ENCODE measurements around the gene PABPC4L. TPM values are rescaled to one million over a fixed set of nuclear protein-coding genes. Genes with fewer than 3 reads are reported as not detected.
A peak's percentile ranks its signal among the peaks of the same experiment; 100 is the strongest.
"Not testable (repeated sequence)": the region's sequence is repeated elsewhere in the genome, so short reads cannot be mapped to it uniquely, and the experiment has no call there.

Gene PABPC4L
- 1 to 10 TPM in 6 of 8 experiments, under 1 TPM in 2; 0.15 to 4.5 (median 1.3) TPM for total RNA-seq

DNA sequence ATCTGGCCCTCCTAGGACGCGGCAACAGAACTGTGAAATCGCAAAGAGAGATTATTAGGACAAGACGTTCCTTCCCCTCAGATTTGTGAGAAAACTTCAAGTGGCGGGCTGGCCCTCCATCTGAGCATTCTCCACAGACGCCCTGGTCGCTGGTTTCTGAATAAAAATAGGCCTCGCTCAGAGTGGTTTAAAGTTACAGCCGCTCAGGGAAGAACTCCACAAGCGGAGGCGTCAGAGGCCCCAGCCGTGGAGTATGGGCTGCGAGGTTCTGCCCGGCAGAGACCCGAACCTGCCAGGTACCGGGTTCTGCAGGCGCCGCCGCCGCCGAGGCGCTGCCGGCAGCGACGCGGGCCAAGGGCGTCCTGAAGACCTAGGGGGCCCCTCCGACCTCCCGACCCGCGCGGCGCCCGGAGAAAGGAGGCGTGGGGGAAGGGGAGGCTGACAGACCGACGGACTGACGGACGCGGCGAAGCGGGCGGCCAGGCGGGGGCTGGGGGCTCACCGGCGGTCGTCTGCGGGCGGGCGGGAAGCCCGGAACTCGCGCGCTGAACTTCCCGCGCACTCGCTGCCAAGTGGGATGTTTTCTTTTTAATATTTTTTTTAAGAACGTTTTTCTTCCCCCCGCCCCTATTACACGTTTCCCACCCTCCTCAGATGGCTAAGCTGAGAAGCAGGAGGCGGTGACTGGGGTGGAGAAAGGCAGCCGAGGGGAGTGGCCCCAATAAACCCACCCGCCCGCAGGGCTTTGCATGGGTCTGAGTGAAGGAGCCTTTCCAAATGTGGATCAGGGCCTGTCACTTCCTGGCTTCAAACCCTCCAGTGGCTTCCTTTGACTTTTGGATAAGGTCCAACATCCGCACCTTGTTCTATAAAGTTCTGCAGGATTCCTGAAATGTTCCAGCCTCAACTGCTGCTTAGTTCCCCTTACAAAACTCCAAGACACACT is at the start of gene PABPC4L:
PABPC4L (minus strand) TSS at position 574 of the 946 bp plus-strand sequence. CDS start 770 bp downstream, outside the sequence.
- 0 to 70% (median 20%) methylated on average over 1 to 11 of the region's 65 CpGs; no CpG with 5 or more reads in 4 of the 10 experiments for WGBS, 10 experiments
- no peak within 1 kb of the TSS for H3K27ac ChIP-seq
- peak in 7 of 8 experiments; percentile 41 to 96 (median 73) for ATAC-seq (replicated peaks in 6 of 8)
- peaks cover 0 to 5% of the 10 kb centered on the region in 2 donors for H3K4me1 ChIP-seq (replicated peaks in 1 of 2)
- in situ Hi-C loops (cut with MboI; ENCODE audit: low pct_unique_long_range_greater_than_20kb in 2 of 9, low sequenced_read_pairs in 9 of 9, unreplicated experiment in 9 of 9): no loop called here
- peak within 1 kb of the TSS; percentile 29 to 41 (median 35) for H3K4me3 ChIP-seq

DNA sequence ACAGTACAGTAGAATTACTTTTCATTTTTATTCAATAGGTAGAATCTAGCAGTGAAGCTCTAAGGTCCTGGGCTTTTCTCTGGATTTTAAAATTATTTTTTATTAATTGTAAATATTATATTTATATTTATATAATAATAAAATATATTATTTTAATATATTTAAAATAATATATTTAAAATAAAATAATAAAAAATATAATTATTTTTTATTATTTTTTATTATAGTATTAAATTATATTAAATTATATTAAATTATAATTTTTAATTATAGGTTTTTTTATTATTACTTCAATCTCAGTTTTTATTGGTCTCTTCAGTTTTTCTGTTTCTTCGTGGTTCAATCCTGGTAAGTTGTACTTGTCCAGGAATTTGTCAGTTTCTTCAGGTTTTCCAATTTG is 49.7 kb upstream of the PABPC4L start:
- no peak overlapping the region for H3K27ac ChIP-seq
- in situ Hi-C loops (cut with MboI; ENCODE audit: low pct_unique_long_range_greater_than_20kb in 2 of 9, low sequenced_read_pairs in 9 of 9, unreplicated experiment in 9 of 9): no loop called here
- no peak overlapping the region for H3K4me3 ChIP-seq
- ATAC-seq (replicated peaks in 6 of 8): no peak
- H3K4me1 ChIP-seq (replicated peaks in 1 of 2): no peaks in the 10 kb centered on the region
- 0 to 100% (median 72%) methylated on average over 1 of the region's 1 CpG; no CpG with 5 or more reads in 1 of the 10 experiments for WGBS, 10 experiments

DNA sequence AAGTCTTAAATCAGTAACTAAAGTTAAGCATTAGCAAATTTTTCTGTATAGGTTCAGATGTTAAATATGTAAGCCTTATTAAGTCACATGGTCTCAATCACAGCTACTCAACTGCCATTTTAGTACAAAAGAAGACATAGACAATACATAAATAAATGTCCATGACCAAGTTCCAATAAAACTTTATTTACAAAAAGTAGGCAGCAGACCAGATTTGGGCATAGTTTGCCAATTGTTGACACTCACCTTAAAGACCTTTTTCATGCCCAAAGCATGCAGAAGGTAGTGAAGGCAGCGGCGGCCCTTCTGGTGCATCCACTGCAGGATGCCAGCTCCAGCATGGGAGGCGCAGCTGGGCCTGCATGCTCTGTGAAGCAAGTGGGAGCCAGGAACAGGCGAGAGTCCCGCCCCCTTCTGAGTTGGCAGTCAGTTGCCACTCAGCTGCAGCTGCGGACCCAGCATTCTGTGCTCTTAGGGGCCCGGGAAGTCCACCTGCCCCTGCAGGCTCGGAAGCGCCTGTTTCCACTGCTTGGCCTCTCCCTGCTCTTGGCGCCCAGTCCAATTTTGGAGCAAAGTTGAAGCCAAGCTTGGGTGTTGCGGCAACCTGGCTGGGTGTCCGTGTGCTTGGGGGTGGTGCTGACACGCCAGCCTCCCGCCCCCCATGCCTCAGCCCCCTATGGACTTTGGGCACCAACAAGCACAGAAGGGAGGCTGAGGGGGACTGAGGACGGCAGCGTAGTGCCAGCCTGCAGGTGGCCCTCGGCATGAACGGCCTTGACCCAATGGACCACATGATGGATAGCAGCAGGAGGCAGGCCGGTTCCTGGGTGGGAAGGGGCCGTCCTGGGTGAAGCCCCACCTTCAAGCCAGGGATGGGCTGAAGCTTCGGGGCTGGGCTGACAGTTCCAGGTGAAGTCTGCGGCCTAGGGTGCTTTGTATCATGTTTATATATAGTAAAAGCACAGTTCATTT is 42.4 kb upstream of the PABPC4L start:
- in situ Hi-C loops (cut with MboI; ENCODE audit: low pct_unique_long_range_greater_than_20kb in 2 of 9, low sequenced_read_pairs in 9 of 9, unreplicated experiment in 9 of 9): no loop called here
- Histone ChIP-seq H3K4me1 (replicated peaks in 1 of 2) (no peaks in the 10 kb centered on the region), H3K27ac (no peak overlapping the region), H3K4me3 (no peak overlapping the region)
- WGBS, 10 experiments: 20 to 100% (median 93%) methylated on average over 1 to 5 of the region's 22 CpGs; no CpG with 5 or more reads in 1 of the 10 experiments
- ATAC-seq (replicated peaks in 6 of 8): no peak

DNA sequence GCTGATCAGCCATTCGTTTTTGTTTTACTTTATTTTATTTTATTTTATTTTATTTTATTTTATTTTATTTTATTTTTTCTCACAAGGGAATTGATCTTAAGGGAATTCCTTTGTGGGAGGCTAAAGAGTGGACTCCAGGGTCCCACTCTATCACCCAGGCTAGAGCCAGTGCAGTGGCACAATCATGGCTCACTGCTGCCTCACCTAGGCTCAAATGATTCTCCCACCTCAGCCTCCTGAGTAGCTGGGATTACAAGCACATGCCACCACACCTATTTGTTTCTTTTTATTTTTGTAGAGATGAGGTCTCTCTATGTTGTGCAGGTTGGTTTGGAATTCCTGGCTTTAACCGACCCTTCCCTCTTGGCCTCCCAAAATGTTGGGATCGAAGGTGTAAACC is 17.5 kb upstream of the PABPC4L start:
- WGBS, 10 experiments: 0 to 96% (median 64%) methylated on average over 1 to 3 of the region's 3 CpGs

DNA sequence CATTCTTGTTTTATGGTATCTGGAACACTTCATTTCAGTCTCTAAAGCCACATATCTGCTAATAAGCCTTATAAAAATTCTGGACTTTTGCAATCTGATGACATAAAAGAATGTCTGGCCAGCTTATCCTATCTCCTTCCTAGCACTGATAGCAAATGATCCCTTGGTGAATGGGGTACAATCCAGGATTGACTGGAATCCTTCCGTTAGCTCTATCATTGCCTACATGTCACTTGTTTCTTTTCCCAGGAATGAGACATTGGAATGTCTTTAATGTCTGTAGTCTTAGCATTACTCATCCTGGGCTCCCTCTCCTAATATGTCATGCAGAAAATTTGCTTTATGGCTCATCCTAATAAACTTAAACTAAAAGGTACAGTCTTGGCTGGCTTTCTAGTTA is 14.8 kb upstream of the PABPC4L start:
- H3K4me3 ChIP-seq: no peak overlapping the region
- peak in 1 of 8 experiments; percentile 17 for ATAC-seq (replicated peaks in 6 of 8)
- H3K4me1 ChIP-seq (replicated peaks in 1 of 2): no peaks in the 10 kb centered on the region
- H3K27ac ChIP-seq: no peak overlapping the region
- WGBS, 10 experiments: 0 to 100% (median 86%) methylated on average over 1 of the region's 1 CpG; no CpG with 5 or more reads in 3 of the 10 experiments
- in situ Hi-C loops (cut with MboI; ENCODE audit: low pct_unique_long_range_greater_than_20kb in 2 of 9, low sequenced_read_pairs in 9 of 9, unreplicated experiment in 9 of 9): no loop called here

More for the DNA sequence above, 17.5 kb upstream of the PABPC4L start:
- Histone ChIP-seq H3K27ac (no peak overlapping the region), H3K4me1 (replicated peaks in 1 of 2) (peaks cover 0 to 4% of the 10 kb centered on the region in 2 donors), H3K4me3 (no peak overlapping the region)
- ATAC-seq (replicated peaks in 6 of 8): no peak
- in situ Hi-C loops (cut with MboI; ENCODE audit: low pct_unique_long_range_greater_than_20kb in 2 of 9, low sequenced_read_pairs in 9 of 9, unreplicated experiment in 9 of 9): no loop called here

DNA sequence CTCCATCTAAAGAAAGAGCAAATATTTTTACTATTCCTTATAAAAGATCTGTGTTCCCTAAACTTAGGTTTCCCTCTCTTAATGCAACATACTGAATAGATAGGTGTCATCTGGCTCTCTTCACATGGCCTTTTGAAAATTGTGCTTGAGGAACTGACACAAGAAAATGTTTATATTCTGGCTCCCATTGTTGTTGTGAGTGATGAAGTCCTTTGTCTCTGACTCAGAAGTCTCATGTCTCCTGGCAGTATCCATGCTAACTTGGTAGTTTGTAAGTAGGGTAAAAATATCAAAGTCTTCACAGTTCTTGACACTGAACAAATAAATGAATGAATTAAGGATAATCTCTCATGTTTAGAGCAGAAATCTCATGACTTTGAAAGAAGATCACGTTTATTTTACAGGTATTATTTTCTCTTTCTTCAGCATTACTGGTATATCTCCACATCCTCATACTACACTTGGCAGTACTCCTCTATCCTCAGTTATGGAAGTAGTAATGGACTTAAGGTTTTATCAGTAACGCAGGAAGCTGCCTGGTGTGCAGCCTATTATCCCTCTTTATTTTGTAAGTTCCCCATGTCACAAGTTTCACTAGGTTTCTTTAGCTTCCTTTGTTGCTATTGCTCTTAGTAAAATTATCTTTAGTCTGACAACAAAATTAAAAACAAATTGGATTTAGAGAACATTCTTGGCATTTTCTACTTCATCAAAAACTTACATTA is 14.2 kb upstream of the PABPC4L start:
- no peak overlapping the region for H3K27ac ChIP-seq
- no peak overlapping the region for H3K4me3 ChIP-seq
- ATAC-seq (replicated peaks in 6 of 8): peak in 2 of 8 experiments; percentile 9 to 91
- in situ Hi-C loops (cut with MboI; ENCODE audit: low pct_unique_long_range_greater_than_20kb in 2 of 9, low sequenced_read_pairs in 9 of 9, unreplicated experiment in 9 of 9): no loop called here
- no peaks in the 10 kb centered on the region for H3K4me1 ChIP-seq (replicated peaks in 1 of 2)
- WGBS, 10 experiments: 0 to 76% (median 44%) methylated on average over 1 to 2 of the region's 2 CpGs; no CpG with 5 or more reads in 2 of the 10 experiments

DNA sequence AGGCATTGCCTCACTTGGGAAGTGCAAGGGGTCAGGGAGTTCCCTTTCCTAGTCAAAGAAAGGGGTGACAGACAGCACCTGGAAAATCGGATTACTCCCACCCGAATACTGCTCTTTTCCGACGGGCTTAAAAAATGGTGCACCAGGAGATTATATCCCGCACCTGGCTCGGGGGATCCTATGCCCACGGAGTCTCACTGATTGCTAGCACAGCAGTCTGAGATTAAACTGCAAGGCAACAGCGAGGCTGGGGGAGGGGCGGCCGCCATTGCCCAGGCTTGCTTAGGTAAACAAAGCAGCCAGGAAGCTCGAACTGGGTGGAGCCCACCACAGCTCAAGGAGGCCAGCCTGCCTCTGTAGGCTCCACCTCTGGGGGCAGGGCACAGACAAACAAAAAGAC is 6.4 kb upstream of the PABPC4L start:
- H3K4me1 ChIP-seq (replicated peaks in 1 of 2); in situ Hi-C loops (cut with MboI; ENCODE audit: low pct_unique_long_range_greater_than_20kb in 2 of 9, low sequenced_read_pairs in 9 of 9, unreplicated experiment in 9 of 9); H3K27ac ChIP-seq; ATAC-seq (replicated peaks in 6 of 8); H3K4me3 ChIP-seq: not testable (repeated sequence)
- 88 to 100% (median 100%) methylated on average over 1 to 6 of the region's 11 CpGs; no CpG with 5 or more reads in 5 of the 10 experiments for whole genome bisulfite sequencing, 10 experiments

DNA sequence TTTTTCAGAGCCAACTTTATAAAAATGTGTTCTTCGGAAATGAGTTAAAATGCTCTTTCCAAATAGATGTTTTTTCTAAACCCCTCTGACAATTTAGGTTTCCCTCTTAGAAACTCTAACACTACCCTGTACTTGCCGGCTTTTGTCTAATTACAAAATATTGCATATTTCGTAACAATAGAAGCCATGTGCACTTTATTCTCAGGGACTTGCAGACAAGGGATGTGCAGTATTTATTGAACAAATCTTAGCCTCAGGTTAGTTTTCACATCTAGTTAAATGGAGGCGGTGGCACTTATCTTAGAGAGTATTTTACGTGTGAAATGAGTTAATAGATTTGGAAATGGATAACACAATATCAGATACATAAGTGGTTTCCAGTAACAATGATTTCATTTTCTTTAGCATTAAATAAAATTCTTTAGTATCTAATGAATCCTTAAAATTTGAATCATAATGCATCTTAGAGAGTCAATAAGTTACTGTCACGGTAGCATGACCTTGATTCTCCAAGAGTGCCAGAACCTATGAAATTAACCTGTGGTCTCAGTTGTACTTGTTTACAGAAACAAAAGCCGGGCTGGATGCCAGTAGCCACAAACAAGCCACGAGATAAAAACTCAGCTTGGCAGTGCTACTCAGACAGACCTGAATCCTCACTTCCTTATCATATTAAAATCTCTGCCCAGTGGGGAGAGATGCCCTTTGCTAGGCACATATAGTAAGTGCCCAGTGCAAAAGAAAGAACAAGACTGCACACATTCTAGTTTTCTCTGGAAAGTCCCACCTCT is 772 bp upstream of the PABPC4L start:
- Histone ChIP-seq H3K4me3 (no peak overlapping the region), H3K27ac (no peak overlapping the region), H3K4me1 (replicated peaks in 1 of 2) (peaks cover 0 to 5% of the 10 kb centered on the region in 2 donors)
- ATAC-seq (replicated peaks in 6 of 8): no peak
- WGBS, 10 experiments: 10 to 100% (median 87%) methylated on average over 4 to 8 of the region's 8 CpGs
- in situ Hi-C loops (cut with MboI; ENCODE audit: low pct_unique_long_range_greater_than_20kb in 2 of 9, low sequenced_read_pairs in 9 of 9, unreplicated experiment in 9 of 9): no loop called here

DNA sequence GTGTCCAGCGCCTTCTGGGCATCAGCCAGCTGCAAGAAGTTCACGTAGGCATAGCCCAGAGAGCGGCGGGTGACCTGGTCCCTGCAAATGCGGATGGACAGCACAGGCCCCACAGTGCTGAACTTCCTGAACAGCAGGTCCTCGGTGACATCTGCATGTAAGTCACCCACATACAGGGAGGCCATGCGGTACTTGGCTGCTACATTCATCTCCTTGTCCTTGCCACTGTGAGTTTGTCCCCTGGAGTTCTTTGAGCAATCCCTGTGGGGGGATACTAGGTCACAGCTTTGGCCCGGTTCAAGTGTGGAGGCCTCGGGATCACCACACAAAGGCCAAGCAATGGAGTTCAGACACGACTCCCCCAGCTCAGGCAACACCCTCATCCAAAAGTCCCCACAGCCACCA is 776 bp downstream of the PABPC4L start:
- WGBS, 10 experiments: 51 to 100% (median 60%) methylated on average over 1 to 8 of the region's 10 CpGs; no CpG with 5 or more reads in 5 of the 10 experiments
- Histone ChIP-seq H3K27ac (no peak overlapping the region), H3K4me3 (peak overlapping the region in 2 of 5 donors; percentile 31 to 38), H3K4me1 (replicated peaks in 1 of 2) (peaks cover 0 to 5% of the 10 kb centered on the region in 2 donors)
- peak in 4 of 8 experiments; percentile 3 to 57 (median 33) for ATAC-seq (replicated peaks in 6 of 8)
- in situ Hi-C loops (cut with MboI; ENCODE audit: low pct_unique_long_range_greater_than_20kb in 2 of 9, low sequenced_read_pairs in 9 of 9, unreplicated experiment in 9 of 9): no loop called here

DNA sequence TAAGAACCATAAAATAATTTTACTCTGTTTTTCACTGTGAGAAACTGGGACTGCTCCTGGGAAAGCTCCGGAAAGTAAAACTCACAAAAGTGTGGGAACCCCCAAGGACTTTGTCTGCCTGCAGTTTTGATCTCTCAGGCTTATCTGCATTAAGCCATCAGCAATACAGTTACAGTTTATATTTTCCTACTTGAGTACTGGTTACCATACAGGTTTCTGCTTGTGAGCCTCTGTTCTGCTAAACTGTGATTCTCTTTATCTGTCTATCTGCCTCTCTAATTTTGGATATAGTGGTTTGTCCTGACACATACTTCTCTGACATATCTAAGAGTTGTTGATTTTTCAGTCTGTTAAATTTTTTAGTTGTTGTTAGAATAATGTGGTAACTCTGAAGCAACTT is 11.6 kb downstream of the PABPC4L start:
- no peak overlapping the region for H3K4me3 ChIP-seq
- no peaks in the 10 kb centered on the region for H3K4me1 ChIP-seq (replicated peaks in 1 of 2)
- H3K27ac ChIP-seq: no peak overlapping the region
- in situ Hi-C loops (cut with MboI; ENCODE audit: low pct_unique_long_range_greater_than_20kb in 2 of 9, low sequenced_read_pairs in 9 of 9, unreplicated experiment in 9 of 9): no loop called here
- WGBS, 10 experiments: 40 to 100% (median 63%) methylated on average over 1 of the region's 1 CpG; no CpG with 5 or more reads in 5 of the 10 experiments
- no peak for ATAC-seq (replicated peaks in 6 of 8)

DNA sequence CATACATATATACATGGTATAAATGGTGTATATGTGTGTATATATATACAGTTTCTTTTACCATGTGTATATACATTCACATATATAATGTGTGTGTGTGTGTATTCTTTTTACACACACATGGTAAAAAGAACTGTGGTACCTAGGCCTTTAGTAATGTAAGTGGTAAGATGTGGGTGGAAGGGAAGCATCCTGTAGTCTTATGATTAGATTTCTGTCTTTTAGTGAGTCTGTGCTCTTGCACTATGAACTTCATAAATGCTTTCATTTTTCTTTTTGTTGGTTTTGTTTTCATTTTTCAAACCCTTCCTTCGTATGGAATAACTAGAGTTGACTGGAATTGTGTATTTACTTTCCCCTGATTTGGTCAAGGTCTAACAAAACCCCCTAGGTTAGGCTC is 12.1 kb downstream of the PABPC4L start:
- no peak for ATAC-seq (replicated peaks in 6 of 8)

DNA sequence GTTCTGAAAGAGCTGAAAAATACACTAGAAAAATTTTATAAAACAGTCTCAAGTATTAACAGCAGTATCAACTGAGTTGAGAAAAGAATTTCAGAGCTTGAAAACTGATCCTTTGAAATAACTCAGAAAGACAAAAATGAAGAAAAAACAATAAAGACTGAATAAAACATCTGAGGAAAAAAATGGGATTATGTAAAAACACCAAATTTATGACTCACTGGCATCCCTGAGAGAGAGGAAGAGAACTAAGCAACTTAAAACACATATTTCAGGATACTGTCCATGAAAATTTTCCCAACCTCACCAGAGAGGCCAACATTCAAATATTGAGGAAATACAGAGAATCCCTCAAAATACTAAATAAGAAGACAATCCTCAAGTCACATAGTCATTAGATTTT is 22.9 kb downstream of the PABPC4L start:
- H3K27ac ChIP-seq: no peak overlapping the region
- H3K4me3 ChIP-seq: no peak overlapping the region
- ATAC-seq (replicated peaks in 6 of 8): no peak
- no peaks in the 10 kb centered on the region for H3K4me1 ChIP-seq (replicated peaks in 1 of 2)
- in situ Hi-C loops (cut with MboI; ENCODE audit: low pct_unique_long_range_greater_than_20kb in 2 of 9, low sequenced_read_pairs in 9 of 9, unreplicated experiment in 9 of 9): no loop called here

More for the DNA sequence above, 12.1 kb downstream of the PABPC4L start:
- WGBS, 10 experiments: 0 to 80% (median 63%) methylated on average over 1 of the region's 1 CpG; no CpG with 5 or more reads in 2 of the 10 experiments
- in situ Hi-C loops (cut with MboI; ENCODE audit: low pct_unique_long_range_greater_than_20kb in 2 of 9, low sequenced_read_pairs in 9 of 9, unreplicated experiment in 9 of 9): no loop called here
- Histone ChIP-seq H3K4me1 (replicated peaks in 1 of 2) (no peaks in the 10 kb centered on the region), H3K27ac (no peak overlapping the region), H3K4me3 (no peak overlapping the region)

Data from motor neuron (in vitro differentiated cells).